Measurements from ENCODE around the gene MGST2.

- TF ChIP-seq, protein P1, sequence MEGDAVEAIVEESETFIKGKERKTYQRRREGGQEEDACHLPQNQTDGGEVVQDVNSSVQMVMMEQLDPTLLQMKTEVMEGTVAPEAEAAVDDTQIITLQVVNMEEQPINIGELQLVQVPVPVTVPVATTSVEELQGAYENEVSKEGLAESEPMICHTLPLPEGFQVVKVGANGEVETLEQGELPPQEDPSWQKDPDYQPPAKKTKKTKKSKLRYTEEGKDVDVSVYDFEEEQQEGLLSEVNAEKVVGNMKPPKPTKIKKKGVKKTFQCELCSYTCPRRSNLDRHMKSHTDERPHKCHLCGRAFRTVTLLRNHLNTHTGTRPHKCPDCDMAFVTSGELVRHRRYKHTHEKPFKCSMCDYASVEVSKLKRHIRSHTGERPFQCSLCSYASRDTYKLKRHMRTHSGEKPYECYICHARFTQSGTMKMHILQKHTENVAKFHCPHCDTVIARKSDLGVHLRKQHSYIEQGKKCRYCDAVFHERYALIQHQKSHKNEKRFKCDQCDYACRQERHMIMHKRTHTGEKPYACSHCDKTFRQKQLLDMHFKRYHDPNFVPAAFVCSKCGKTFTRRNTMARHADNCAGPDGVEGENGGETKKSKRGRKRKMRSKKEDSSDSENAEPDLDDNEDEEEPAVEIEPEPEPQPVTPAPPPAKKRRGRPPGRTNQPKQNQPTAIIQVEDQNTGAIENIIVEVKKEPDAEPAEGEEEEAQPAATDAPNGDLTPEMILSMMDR (IDR thresholded peaks at IDR 0.05) = no peak
- no peak for TF ChIP-seq POLR2A (IDR thresholded peaks at IDR 0.05)
Measured at GRCh38 chr4:139629436-139630125, 36.0 kb upstream of the MGST2 start.

Data from right lobe of liver (tissue), 4 donors.